ENCODE data around the gene CFAP251. TPM values are rescaled to one million over a fixed set of nuclear protein-coding genes. Genes with fewer than 3 reads are reported as not detected.

The CFAP251 gene
- total and polyA plus RNA-seq, 2 donors: 1.2 to 2.0 TPM

- Histone ChIP-seq H3K4me1 (ENCODE audit: control insufficient read depth in 2 of 2, insufficient read depth in 2 of 2, low read length in 2 of 2) (peaks cover 6 to 19% of the 10 kb centered on the region in 2 donors), H3K4me3 (ENCODE audit: low read length in 2 of 2) (no peak overlapping the region), H3K27me3 (ENCODE audit: control insufficient read depth in 2 of 2, insufficient read depth in 1 of 2, low read length in 1 of 2) (no peaks in the 10 kb centered on the region), H3K9me3 (ENCODE audit: control insufficient read depth in 2 of 2, insufficient read depth in 1 of 2, low read length in 1 of 2) (peaks cover 0 to 5% of the 10 kb centered on the region in 2 donors), H3K36me3 (ENCODE audit: control insufficient read depth in 2 of 2, insufficient read depth in 2 of 2, low read length in 1 of 2) (no peaks in the 10 kb centered on the region), H3K27ac (ENCODE audit: low read depth in 1 of 2, low read length in 1 of 2) (no peak overlapping the region)
- DNase-seq (ENCODE audit: low read depth in 6 of 9, low spot score in 9 of 9): no peak
- 98% methylated on average over 14 of the region's 14 CpGs for WGBS
These were observed 71.1 kb downstream of the CFAP251 start for GRCh38 chr12:121989276-121990113.

GRCh38 chr12:121990114-121990647, 71.8 kb downstream of the CFAP251 start:
- Histone ChIP-seq H3K4me3 (ENCODE audit: low read length in 2 of 2) (no peak overlapping the region), H3K36me3 (ENCODE audit: control insufficient read depth in 2 of 2, insufficient read depth in 2 of 2, low read length in 1 of 2) (no peaks in the 10 kb centered on the region), H3K27ac (ENCODE audit: low read depth in 1 of 2, low read length in 1 of 2) (no peak overlapping the region), H3K4me1 (ENCODE audit: control insufficient read depth in 2 of 2, insufficient read depth in 2 of 2, low read length in 2 of 2) (peaks cover 6 to 18% of the 10 kb centered on the region in 2 donors), H3K27me3 (ENCODE audit: control insufficient read depth in 2 of 2, insufficient read depth in 1 of 2, low read length in 1 of 2) (no peaks in the 10 kb centered on the region), H3K9me3 (ENCODE audit: control insufficient read depth in 2 of 2, insufficient read depth in 1 of 2, low read length in 1 of 2) (peaks cover 0 to 5% of the 10 kb centered on the region in 2 donors)
- 97% methylated on average over 6 of the region's 6 CpGs for WGBS
- DNase-seq (ENCODE audit: low read depth in 6 of 9, low spot score in 9 of 9): no peak

- Histone ChIP-seq H3K4me3 (ENCODE audit: low read length in 2 of 2) (no peak overlapping the region), H3K27ac (ENCODE audit: low read depth in 1 of 2, low read length in 1 of 2) (no peak overlapping the region), H3K9me3 (ENCODE audit: control insufficient read depth in 2 of 2, insufficient read depth in 1 of 2, low read length in 1 of 2) (peaks cover 0 to 5% of the 10 kb centered on the region in 2 donors), H3K4me1 (ENCODE audit: control insufficient read depth in 2 of 2, insufficient read depth in 2 of 2, low read length in 2 of 2) (peaks cover 9 to 24% of the 10 kb centered on the region in 2 donors), H3K27me3 (ENCODE audit: control insufficient read depth in 2 of 2, insufficient read depth in 1 of 2, low read length in 1 of 2) (no peaks in the 10 kb centered on the region), H3K36me3 (ENCODE audit: control insufficient read depth in 2 of 2, insufficient read depth in 2 of 2, low read length in 1 of 2) (no peaks in the 10 kb centered on the region)
- WGBS: 98% methylated on average over 10 of the region's 10 CpGs
- DNase-seq (ENCODE audit: low read depth in 6 of 9, low spot score in 9 of 9): no peak
These were observed 72.6 kb downstream of the CFAP251 start for GRCh38 chr12:121990692-121991603.

GRCh38 chr12:121992059-121992879, 73.9 kb downstream of the CFAP251 start:
- H3K36me3 ChIP-seq (ENCODE audit: control insufficient read depth in 2 of 2, insufficient read depth in 2 of 2, low read length in 1 of 2): no peaks in the 10 kb centered on the region
- H3K27me3 ChIP-seq (ENCODE audit: control insufficient read depth in 2 of 2, insufficient read depth in 1 of 2, low read length in 1 of 2): no peaks in the 10 kb centered on the region
- H3K9me3 ChIP-seq (ENCODE audit: control insufficient read depth in 2 of 2, insufficient read depth in 1 of 2, low read length in 1 of 2): peaks cover 0 to 5% of the 10 kb centered on the region in 2 donors
- peak in 5 of 9 donors; percentile 63 to 86 (median 67) for DNase-seq (ENCODE audit: low read depth in 6 of 9, low spot score in 9 of 9)
- H3K27ac ChIP-seq (ENCODE audit: low read depth in 1 of 2, low read length in 1 of 2): peak overlapping the region; percentile 74 to 87
- WGBS: 38% methylated on average over 21 of the region's 21 CpGs
- peaks cover 15 to 38% of the 10 kb centered on the region in 2 donors for H3K4me1 ChIP-seq (ENCODE audit: control insufficient read depth in 2 of 2, insufficient read depth in 2 of 2, low read length in 2 of 2)
- no peak overlapping the region for H3K4me3 ChIP-seq (ENCODE audit: low read length in 2 of 2)

- 89% methylated on average over 9 of the region's 9 CpGs for WGBS
- peaks cover 16 to 49% of the 10 kb centered on the region in 2 donors for H3K4me1 ChIP-seq (ENCODE audit: control insufficient read depth in 2 of 2, insufficient read depth in 2 of 2, low read length in 2 of 2)
These were observed 77.9 kb downstream of the CFAP251 start for GRCh38 chr12:121996050-121996944.

GRCh38 chr12:121996945-121997612, 78.7 kb downstream of the CFAP251 start:
- Histone ChIP-seq H3K36me3 (ENCODE audit: control insufficient read depth in 2 of 2, insufficient read depth in 2 of 2, low read length in 1 of 2) (peaks cover 7 to 15% of the 10 kb centered on the region in 2 donors), H3K9me3 (ENCODE audit: control insufficient read depth in 2 of 2, insufficient read depth in 1 of 2, low read length in 1 of 2) (peaks cover 0 to 19% of the 10 kb centered on the region in 2 donors), H3K27me3 (ENCODE audit: control insufficient read depth in 2 of 2, insufficient read depth in 1 of 2, low read length in 1 of 2) (no peaks in the 10 kb centered on the region), H3K4me1 (ENCODE audit: control insufficient read depth in 2 of 2, insufficient read depth in 2 of 2, low read length in 2 of 2) (peaks cover 15 to 49% of the 10 kb centered on the region in 2 donors), H3K27ac (ENCODE audit: low read depth in 1 of 2, low read length in 1 of 2) (peak overlapping the region in 1 of 2 donors; percentile 20), H3K4me3 (ENCODE audit: low read length in 2 of 2) (no peak overlapping the region)
- 80% methylated on average over 13 of the region's 13 CpGs for WGBS
- DNase-seq (ENCODE audit: low read depth in 6 of 9, low spot score in 9 of 9): peak in 1 of 9 donors; percentile 37

More at GRCh38 chr12:121996050-121996944, 77.9 kb downstream of the CFAP251 start:
- no peaks in the 10 kb centered on the region for H3K27me3 ChIP-seq (ENCODE audit: control insufficient read depth in 2 of 2, insufficient read depth in 1 of 2, low read length in 1 of 2)
- H3K9me3 ChIP-seq (ENCODE audit: control insufficient read depth in 2 of 2, insufficient read depth in 1 of 2, low read length in 1 of 2): peaks cover 0 to 19% of the 10 kb centered on the region in 2 donors
- H3K27ac ChIP-seq (ENCODE audit: low read depth in 1 of 2, low read length in 1 of 2): peak overlapping the region in 1 of 2 donors; percentile 20
- DNase-seq (ENCODE audit: low read depth in 6 of 9, low spot score in 9 of 9): no peak
- H3K4me3 ChIP-seq (ENCODE audit: low read length in 2 of 2): no peak overlapping the region
- H3K36me3 ChIP-seq (ENCODE audit: control insufficient read depth in 2 of 2, insufficient read depth in 2 of 2, low read length in 1 of 2): peaks cover 4 to 8% of the 10 kb centered on the region in 2 donors

GRCh38 chr12:122001466-122002209, 83.2 kb downstream of the CFAP251 start:
- Histone ChIP-seq H3K27me3 (ENCODE audit: control insufficient read depth in 2 of 2, insufficient read depth in 1 of 2, low read length in 1 of 2) (no peaks in the 10 kb centered on the region), H3K27ac (ENCODE audit: low read depth in 1 of 2, low read length in 1 of 2) (peak overlapping the region in 1 of 2 donors; percentile 60), H3K4me3 (ENCODE audit: low read length in 2 of 2) (no peak overlapping the region), H3K9me3 (ENCODE audit: control insufficient read depth in 2 of 2, insufficient read depth in 1 of 2, low read length in 1 of 2) (peaks cover 0 to 22% of the 10 kb centered on the region in 2 donors), H3K4me1 (ENCODE audit: control insufficient read depth in 2 of 2, insufficient read depth in 2 of 2, low read length in 2 of 2) (peaks cover 40 to 74% of the 10 kb centered on the region in 2 donors), H3K36me3 (ENCODE audit: control insufficient read depth in 2 of 2, insufficient read depth in 2 of 2, low read length in 1 of 2) (peaks cover 7 to 15% of the 10 kb centered on the region in 2 donors)
- peak in 1 of 9 donors; percentile 36 for DNase-seq (ENCODE audit: low read depth in 6 of 9, low spot score in 9 of 9)
- 91% methylated on average over 17 of the region's 17 CpGs for WGBS
